GM21515 (cell line): ENCODE measurements around the gene SNAP29.
"Not testable (repeated sequence)": the region's sequence is repeated elsewhere in the genome, so short reads cannot be mapped to it uniquely, and the experiment has no call there.

ENCODE experiments used
- ATAC-seq: cut with Tn5 transposase; IDR thresholded peaks from one replicate; pipeline ENCODE4 v1.9.1; 2021; ENCODE audit not compliant: unreplicated experiment

Gene SNAP29

DNA sequence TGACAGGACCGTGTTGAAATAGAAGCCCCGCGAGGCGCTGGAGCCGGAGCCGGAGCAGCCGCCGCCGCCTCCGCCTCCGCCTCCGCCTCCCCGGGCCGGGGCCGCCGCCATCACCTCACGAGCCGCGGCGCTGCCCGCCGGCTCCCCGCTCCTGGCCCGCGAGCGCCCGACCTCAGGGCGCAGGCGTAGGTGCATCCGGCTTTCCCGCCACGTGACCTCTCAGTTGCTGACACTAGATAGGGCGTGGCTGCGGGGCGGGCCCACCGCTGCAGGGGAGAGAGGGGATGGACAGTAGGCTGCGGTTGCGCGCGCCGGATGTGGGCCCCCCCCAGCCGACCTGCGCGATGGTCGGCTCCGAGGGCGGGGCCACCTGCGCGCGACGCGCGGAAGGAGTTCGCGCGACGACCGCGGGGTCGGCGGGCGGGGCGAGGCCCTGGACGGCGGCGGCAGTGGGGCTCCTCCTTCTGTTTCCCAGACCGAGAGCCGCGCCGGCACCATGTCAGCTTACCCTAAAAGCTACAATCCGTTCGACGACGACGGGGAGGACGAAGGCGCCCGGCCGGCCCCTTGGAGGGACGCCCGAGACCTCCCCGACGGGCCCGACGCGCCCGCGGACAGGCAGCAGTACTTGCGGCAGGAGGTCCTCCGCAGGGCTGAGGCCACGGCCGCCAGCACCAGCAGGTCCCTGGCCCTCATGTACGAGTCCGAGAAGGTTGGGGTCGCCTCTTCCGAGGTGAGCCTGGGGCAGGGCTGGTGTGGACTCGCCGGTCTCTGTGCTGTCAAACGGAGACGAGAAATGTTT is at the start of gene SNAP29, which contains the start of gene PI4KA:
SNAP29 (plus strand) TSS at position 393 of the 802 bp plus-strand sequence; CDS start at position 497, 104 bp downstream.
PI4KA (minus strand) TSS at position 197 of the 802 bp plus-strand sequence; CDS start at position 111, 86 bp downstream.
- ATAC-seq: peak; percentile 87

- ATAC-seq: no peak
These were observed 49.1 kb upstream of the SNAP29 start for GRCh38 chr22:20809538-20810185.

GRCh38 chr22:20810645-20811044 is 48.2 kb upstream of the SNAP29 start:
- no peak for ATAC-seq

- no peak for ATAC-seq
These were observed 47.6 kb upstream of the SNAP29 start for GRCh38 chr22:20811171-20811570.

DNA sequence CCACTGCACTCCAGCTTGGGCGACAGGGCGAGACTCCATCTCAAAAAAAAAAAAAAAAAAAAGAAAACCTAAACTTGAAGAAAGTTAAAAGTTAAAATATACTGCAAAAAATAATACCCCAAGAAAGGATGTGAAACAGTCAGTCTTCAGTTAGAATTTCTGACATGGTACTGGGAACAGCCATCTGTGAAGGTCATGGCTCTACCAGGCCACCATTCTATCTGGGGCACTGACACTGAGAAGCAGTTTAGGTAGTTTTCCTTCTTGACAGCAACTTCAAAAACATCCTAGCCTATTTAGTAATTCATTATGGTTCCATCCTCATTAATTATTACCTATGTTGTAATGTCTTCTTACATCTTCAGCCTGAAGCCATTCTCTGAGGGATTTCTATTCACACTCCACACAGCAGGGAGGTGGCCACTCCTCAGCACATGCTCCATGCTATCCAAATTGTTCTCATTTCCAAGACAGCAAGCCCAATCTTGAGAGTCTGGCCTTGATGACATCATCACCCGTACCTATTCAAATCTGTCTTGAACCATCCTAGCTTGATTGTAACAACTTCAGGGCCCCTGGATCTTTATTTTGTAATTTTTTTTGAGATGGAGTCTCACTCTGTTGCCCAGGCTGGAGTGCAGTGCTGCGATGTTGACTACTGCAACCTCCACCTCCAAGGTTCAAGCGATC is 46.7 kb upstream of the SNAP29 start:
- ATAC-seq: no peak

DNA sequence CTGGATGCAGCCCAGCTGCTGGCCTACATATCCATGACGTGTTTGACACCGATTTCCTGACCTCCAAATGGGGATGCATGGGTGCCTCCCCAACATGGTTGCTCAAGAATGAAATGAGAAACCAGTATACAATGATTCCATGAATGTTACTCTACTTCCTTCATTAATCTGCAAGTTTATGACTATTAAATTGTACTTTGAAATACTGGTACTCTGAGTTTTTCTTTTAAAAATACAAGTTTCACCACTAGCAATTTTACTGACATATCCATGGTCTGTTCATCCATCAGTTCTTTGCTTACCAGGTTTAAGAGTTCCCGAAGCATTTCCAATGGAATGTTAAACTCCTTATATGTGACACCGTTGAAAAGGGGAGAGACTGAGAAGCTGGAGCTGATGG is 45.8 kb upstream of the SNAP29 start:
- ATAC-seq: no peak

DNA sequence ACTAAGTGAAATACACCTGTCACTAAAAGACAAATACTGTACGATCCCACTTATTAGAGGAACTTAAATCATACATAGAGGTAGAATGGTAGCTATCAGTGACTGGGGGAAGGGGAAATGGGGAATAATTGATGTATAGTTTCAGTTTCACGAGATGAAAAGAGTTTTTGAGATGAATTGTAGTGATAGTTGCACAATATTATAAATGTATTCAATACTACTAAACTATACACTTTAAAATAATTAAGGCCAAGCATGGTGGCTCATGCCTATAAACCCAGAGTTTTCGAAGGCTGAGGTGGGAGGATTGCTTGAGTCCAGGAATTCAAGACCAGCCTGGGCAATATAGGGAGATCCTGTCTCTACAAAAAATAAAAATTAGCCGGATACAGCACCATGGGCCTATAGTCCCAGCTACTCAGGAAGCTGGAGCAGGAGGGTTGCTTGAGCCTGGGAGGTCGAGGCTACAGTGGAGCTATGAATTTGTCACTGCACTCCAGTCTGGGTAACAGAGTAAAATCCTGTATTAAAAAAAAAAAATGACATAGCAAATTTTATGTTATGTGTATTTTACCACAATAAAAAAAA is 44.5 kb upstream of the SNAP29 start:
- no peak for ATAC-seq

DNA sequence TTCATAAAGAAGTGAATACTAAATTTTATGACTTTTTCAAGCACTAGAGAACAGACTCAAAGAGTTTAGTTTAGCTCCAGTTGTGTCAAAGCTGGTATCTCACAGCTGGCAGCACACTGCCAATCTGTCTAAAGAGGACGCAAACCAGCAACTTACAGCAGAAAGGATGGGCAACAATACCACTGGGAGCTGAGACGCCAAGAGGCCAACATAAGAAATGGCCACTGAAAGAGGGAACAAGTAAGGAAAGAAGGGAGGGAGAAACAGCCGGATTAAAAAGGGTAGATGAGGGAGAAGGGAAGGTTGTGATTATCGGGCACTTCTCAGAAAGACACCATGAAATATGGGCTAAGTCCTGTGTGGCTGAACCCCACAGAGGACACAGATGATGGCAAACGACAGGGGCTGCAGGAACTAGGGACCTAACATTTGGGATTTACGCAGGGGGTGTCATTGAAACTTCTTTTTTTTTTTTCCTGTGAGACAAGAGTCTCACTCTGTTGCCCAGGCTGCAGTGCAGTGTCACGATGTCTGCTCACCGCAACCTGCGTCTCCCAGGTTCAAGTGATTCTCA is 43.2 kb upstream of the SNAP29 start:
- no peak for ATAC-seq

GRCh38 chr22:20816559-20816958 is 42.2 kb upstream of the SNAP29 start:
- ATAC-seq: no peak

DNA sequence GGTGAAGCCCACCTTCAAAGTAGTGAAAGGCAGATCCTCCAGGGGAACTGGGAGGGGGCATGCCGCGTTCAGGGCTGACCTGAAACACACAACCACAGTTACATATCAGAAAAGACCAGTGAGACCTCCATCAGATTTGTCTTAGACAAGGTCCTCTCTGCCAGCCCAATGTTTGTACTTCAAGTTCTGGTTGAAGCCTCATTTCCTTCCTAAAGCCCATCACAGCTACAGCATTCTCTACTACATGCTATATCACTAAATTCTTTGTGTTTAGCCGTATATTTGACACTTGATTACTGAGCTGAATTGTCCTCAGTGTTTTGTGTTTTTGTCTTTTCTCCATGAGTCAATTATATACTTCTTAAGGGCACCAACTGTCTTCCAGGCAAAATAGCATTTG is 40.3 kb upstream of the SNAP29 start:
- ATAC-seq: no peak

GRCh38 chr22:20819471-20819870 is 39.3 kb upstream of the SNAP29 start:
- no peak for ATAC-seq

DNA sequence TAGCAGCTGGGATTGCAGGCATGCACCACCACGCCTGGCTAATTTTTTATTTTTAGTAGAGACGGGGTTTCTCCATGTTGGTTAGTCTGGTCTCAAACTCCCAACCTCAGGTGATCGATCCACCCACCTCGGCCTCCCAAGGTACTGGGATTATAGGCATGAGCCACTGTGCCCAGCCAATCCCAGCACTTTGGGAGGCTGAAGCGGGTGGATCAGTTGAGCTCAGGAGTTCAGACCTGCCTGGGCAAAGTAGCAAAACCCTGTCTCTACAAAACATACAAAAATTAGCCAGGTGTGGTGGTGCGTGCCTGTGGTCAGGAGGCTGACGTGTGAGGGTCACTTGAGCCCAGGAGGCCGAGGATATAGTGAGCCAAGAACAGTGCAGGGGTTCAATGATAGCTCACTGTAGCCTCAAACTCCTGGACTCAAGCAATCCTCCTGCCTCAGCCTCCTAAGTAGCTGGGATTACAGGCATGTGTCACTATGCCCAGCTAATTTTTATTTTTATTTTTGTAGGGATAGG is 37.0 kb upstream of the SNAP29 start:
- not testable (repeated sequence) for ATAC-seq

GRCh38 chr22:20822240-20822639 is 36.6 kb upstream of the SNAP29 start:
- ATAC-seq: no peak

DNA sequence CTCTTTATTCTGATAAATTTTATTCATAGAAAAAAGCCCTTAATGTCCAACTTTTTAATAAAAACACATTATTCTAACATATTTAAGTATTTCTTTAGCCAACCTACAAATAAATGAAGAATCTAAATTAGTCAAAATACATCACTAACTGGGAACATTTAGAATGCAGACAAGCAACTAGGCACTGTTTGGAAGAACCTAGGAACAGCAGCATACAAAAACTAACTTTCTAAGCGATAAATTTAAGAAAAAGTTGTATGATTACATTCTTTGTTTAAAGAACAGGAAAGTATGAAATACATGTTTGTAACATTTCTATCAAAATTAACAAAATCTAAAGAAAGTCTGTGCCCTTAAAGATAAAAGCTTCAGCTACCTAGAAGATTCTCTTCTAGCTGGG is 35.5 kb upstream of the SNAP29 start:
- ATAC-seq: no peak

- ATAC-seq: not testable (repeated sequence)
These were observed 33.6 kb upstream of the SNAP29 start for GRCh38 chr22:20825216-20825615.

DNA sequence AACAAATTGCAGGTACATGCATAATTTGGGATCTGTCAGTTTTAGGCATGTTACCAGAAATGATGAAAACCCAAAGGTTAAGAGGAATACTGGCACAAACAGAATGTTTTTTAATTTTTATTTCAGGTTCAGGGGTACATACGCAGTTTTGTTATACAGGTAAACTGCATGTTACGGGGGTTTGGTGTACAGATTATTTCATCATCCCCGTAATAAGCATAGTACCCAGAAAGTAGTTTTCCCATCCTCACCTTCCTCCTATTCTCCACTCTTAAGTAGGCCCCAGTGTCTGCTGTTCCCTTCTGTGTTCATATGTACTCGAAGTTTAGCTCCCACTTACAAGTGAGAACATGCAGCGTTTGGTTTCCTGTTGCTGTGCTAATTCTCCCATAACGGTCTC is 33.2 kb upstream of the SNAP29 start:
- ATAC-seq: no peak

DNA sequence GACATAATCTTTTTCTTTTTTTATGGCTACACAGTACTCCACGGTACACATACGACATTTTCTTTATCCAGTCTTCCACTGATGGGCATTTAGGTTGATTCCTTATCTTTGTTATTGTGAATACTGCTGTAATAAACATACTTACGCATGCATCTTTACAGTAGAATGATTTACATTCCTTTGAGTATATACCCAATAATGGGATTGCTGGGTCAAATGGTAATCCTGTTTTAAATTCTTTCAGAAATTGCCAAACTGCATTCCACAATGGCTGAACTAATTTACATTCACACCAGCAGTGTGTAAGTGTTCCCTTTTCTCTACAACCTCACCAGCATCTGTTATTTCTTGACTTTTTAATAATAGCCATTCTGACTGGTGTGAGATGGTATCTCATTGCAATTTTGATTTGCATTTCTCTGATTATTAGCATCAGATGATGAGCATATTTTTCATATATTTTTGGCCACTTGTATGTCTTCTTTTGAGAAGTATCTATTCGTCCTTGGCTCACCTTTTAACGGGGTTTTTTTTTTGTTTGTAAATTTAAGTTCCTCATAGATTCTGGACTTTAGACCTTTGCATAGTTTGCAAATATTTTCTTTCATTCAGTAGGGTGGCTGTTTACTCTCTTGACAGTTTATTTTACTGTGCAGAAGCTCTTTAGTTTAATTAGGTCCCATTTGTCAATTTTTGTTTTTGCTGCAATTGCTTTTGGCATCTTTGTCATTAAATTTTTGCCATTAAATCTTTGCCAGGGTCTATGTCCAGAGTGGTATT is 32.2 kb upstream of the SNAP29 start:
- ATAC-seq: not testable (repeated sequence)

DNA sequence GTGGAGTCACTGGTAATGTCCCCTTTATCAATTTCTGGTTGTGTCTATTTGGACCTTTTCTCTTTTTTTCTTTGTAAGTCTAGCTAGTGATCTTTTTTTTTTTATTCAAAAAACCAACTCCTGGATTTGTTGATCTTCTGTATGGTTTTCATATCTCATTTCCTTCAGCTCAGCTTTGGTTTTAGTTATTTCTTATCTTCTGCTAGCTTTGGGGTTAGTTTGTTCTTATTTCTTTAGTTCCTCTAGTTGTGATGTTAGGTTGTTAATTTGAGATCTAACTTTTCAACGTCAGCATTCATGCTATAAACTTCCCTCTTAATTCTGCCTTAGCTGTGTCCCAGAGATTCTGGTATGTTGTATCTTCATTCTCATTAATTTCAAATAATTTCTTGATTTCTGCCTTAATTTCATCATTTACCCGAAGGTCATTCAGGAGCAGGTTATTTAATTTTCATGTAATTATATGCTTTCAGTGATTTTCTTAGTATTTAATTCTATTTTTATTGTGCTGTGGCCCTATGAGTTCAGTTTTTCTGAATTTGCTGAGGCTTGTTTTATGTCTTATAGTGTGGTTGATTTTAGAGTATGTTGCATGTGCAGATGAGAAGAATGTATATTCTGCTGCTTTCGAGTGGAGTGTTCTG is 29.2 kb upstream of the SNAP29 start:
- ATAC-seq: no peak

DNA sequence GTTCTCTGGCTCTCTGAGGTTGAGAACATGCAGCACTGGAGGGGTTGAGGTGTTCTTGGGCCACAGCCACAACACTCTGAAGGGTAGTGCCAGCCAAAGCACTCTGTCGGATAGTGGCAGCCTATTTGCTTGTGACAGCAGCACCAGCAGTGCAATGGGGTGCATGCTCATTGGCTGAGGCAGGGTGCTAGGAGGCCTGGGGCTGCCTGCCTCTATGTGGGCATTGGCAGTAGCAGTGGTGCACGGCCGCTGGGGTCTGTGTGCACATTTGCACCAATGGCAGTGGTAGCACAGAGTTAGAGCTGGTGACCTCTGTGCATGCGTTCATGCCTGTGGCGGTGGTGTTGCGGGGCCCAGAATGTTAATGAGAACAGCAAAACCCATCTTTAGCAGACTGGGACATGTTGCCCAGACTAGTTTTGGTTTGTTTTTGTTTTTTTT is 25.6 kb upstream of the SNAP29 start:
- no peak for ATAC-seq
